ENCODE measurements around the gene APBB1. TPM values are rescaled to one million over a fixed set of nuclear protein-coding genes. Genes with fewer than 3 reads are reported as not detected.

APBB1 gene
- total RNA-seq, 1 donor from 2014 or later: 29.2 TPM

GRCh38 chr11:6455070-6455469, 36.2 kb upstream of the APBB1 start:
- H3K27ac ChIP-seq: no peak overlapping the region
- no peaks in the 10 kb centered on the region for H3K27me3 ChIP-seq
- TF ChIP-seq, protein P1, sequence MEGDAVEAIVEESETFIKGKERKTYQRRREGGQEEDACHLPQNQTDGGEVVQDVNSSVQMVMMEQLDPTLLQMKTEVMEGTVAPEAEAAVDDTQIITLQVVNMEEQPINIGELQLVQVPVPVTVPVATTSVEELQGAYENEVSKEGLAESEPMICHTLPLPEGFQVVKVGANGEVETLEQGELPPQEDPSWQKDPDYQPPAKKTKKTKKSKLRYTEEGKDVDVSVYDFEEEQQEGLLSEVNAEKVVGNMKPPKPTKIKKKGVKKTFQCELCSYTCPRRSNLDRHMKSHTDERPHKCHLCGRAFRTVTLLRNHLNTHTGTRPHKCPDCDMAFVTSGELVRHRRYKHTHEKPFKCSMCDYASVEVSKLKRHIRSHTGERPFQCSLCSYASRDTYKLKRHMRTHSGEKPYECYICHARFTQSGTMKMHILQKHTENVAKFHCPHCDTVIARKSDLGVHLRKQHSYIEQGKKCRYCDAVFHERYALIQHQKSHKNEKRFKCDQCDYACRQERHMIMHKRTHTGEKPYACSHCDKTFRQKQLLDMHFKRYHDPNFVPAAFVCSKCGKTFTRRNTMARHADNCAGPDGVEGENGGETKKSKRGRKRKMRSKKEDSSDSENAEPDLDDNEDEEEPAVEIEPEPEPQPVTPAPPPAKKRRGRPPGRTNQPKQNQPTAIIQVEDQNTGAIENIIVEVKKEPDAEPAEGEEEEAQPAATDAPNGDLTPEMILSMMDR (IDR thresholded peaks at IDR 0.05): no peak
- DNase-seq (ENCODE audit: low spot score in 2 of 2): no peak
- intact Hi-C loops (cut with DNase I): no loop called here
- peaks cover 62 to 94% of the 10 kb centered on the region in 2 donors for H3K36me3 ChIP-seq
- H3K9me3 ChIP-seq: no peaks in the 10 kb centered on the region
- H3K4me3 ChIP-seq: no peak overlapping the region
- H3K4me1 ChIP-seq: peaks cover 9 to 14% of the 10 kb centered on the region in 2 donors

- Histone ChIP-seq H3K27me3 (no peaks in the 10 kb centered on the region), H3K4me3 (no peak overlapping the region), H3K27ac (peak overlapping the region in 1 of 2 donors; percentile 71), H3K36me3 (peaks cover 72 to 94% of the 10 kb centered on the region in 2 donors), H3K9me3 (no peaks in the 10 kb centered on the region), H3K4me1 (peaks cover 9 to 14% of the 10 kb centered on the region in 2 donors)
- intact Hi-C loops (cut with DNase I): no loop called here
- no peak for DNase-seq (ENCODE audit: low spot score in 2 of 2)
- TF ChIP-seq, protein P1 (IDR thresholded peaks at IDR 0.05): no peak
Observed at GRCh38 chr11:6453152-6453551, 34.3 kb upstream of the APBB1 start.

GRCh38 chr11:6452219-6452618, 33.3 kb upstream of the APBB1 start:
- Histone ChIP-seq H3K4me3 (no peak overlapping the region), H3K27ac (peak overlapping the region; percentile 71), H3K27me3 (no peaks in the 10 kb centered on the region), H3K36me3 (peaks cover 70 to 92% of the 10 kb centered on the region in 2 donors), H3K9me3 (no peaks in the 10 kb centered on the region), H3K4me1 (peaks cover 9 to 14% of the 10 kb centered on the region in 2 donors)
- intact Hi-C loops (cut with DNase I): no loop called here
- no peak for DNase-seq (ENCODE audit: low spot score in 2 of 2)
- TF ChIP-seq, protein P1 (IDR thresholded peaks at IDR 0.05): no peak

- Histone ChIP-seq H3K4me1 (peaks cover 9 to 14% of the 10 kb centered on the region in 2 donors), H3K27ac (no peak overlapping the region), H3K27me3 (no peaks in the 10 kb centered on the region), H3K4me3 (no peak overlapping the region), H3K9me3 (no peaks in the 10 kb centered on the region), H3K36me3 (peaks cover 38 to 55% of the 10 kb centered on the region in 2 donors)
- TF ChIP-seq, protein P1 (IDR thresholded peaks at IDR 0.05): no peak
- DNase-seq (ENCODE audit: low spot score in 2 of 2): no peak
- intact Hi-C loops (cut with DNase I): no loop called here
Observed at GRCh38 chr11:6448574-6448973, 29.7 kb upstream of the APBB1 start.

- H3K9me3 ChIP-seq: no peaks in the 10 kb centered on the region
- TF ChIP-seq, protein P1 (IDR thresholded peaks at IDR 0.05): peak; percentile 55 to 69 (median 60)
- DNase-seq (ENCODE audit: low spot score in 2 of 2): no peak
- intact Hi-C loops (cut with DNase I): loop anchor here (1.0 to 2.0 kb wide), 2 partner anchors 61 to 64 kb away; no protein-coding TSS in a partner anchor
- no peak overlapping the region for H3K4me3 ChIP-seq
- no peaks in the 10 kb centered on the region for H3K27me3 ChIP-seq
- peaks cover 10% of the 10 kb centered on the region in 2 donors for H3K36me3 ChIP-seq
- peak overlapping the region; percentile 47 to 64 for H3K27ac ChIP-seq
- H3K4me1 ChIP-seq: peaks cover 0 to 3% of the 10 kb centered on the region in 2 donors
Observed at GRCh38 chr11:6443269-6444003, 24.5 kb upstream of the APBB1 start.
